Epithelial cell of proximal tubule (primary cell): Measurements from ENCODE around the gene MBD3L3. TPM values are rescaled to one million over a fixed set of nuclear protein-coding genes. Genes with fewer than 3 reads are reported as not detected.
"Not testable (repeated sequence)": the region's sequence is repeated elsewhere in the genome, so short reads cannot be mapped to it uniquely, and the experiment has no call there.

Source experiments
- DNase-seq: peaks from one replicate; pipeline ENCODE4 v3.0.0-alpha.2; 2011; ENCODE audit warnings: low read depth
- H3K4me3 ChIP-seq: 2 replicates; pipeline ENCODE4 v1.5.1; 2011; ENCODE audit warnings: low read depth, mild to moderate bottlenecking, low read length
- total RNA-seq: library from RNA; depleted of rRNA; stranded (reverse); fragments of >200 nt; gene quantifications from 2 replicates; pipeline ENCODE4 v1.2.3, GENCODE V29; 2015
- TF ChIP-seq, protein P1 (sequence below): conservative IDR thresholded peaks from 2 replicates; pipeline ENCODE4 v1.5.1; 2012; ENCODE audit warnings: low read depth, mild to moderate bottlenecking, low read length

Gene MBD3L3
- total RNA-seq, 1 donor from 2014 or later, result not detected

DNA sequence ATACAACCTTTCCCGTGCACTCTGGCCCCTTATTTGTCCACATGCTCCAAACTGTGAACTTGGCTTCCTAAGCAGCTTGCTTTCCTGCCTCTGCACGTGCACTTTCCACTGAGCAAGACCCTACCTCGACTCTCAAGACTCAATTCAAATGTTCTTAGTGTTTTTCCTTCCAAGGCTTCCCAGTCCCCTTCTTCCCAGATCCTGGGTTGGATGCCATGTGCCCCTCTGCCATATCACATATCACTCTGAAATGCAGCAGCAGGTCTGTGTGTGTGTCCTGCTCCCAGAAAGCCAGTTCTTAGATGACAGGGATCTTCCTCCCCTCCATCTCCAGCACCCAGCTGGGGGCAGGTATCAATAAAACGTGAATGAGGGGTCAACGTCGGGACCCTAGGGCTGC is 14.1 kb upstream of the MBD3L3 start:
- H3K4me3 ChIP-seq, result no peak overlapping the region
- TF ChIP-seq, protein P1, sequence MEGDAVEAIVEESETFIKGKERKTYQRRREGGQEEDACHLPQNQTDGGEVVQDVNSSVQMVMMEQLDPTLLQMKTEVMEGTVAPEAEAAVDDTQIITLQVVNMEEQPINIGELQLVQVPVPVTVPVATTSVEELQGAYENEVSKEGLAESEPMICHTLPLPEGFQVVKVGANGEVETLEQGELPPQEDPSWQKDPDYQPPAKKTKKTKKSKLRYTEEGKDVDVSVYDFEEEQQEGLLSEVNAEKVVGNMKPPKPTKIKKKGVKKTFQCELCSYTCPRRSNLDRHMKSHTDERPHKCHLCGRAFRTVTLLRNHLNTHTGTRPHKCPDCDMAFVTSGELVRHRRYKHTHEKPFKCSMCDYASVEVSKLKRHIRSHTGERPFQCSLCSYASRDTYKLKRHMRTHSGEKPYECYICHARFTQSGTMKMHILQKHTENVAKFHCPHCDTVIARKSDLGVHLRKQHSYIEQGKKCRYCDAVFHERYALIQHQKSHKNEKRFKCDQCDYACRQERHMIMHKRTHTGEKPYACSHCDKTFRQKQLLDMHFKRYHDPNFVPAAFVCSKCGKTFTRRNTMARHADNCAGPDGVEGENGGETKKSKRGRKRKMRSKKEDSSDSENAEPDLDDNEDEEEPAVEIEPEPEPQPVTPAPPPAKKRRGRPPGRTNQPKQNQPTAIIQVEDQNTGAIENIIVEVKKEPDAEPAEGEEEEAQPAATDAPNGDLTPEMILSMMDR, result no peak
- DNase-seq, result no peak

DNA sequence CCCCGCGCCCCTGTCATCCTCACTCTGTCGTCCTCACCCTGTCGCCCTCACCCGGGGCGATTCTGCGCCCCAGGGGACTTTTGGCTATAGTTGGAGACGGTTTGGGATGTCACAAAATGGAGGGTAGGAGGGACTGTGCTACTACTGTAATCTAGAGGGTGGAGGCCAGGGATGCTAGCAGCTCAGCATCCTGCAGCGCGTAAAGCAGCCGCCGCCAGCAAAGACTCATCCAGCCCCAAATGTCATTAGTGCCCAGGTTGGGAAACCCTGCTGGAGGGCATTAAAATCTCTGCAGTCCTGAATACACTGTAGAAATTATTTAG is 11.4 kb upstream of the MBD3L3 start:
- peak overlapping the region; percentile 74 for H3K4me3 ChIP-seq
- DNase-seq, result no peak
- TF ChIP-seq, protein P1, result no peak

DNA sequence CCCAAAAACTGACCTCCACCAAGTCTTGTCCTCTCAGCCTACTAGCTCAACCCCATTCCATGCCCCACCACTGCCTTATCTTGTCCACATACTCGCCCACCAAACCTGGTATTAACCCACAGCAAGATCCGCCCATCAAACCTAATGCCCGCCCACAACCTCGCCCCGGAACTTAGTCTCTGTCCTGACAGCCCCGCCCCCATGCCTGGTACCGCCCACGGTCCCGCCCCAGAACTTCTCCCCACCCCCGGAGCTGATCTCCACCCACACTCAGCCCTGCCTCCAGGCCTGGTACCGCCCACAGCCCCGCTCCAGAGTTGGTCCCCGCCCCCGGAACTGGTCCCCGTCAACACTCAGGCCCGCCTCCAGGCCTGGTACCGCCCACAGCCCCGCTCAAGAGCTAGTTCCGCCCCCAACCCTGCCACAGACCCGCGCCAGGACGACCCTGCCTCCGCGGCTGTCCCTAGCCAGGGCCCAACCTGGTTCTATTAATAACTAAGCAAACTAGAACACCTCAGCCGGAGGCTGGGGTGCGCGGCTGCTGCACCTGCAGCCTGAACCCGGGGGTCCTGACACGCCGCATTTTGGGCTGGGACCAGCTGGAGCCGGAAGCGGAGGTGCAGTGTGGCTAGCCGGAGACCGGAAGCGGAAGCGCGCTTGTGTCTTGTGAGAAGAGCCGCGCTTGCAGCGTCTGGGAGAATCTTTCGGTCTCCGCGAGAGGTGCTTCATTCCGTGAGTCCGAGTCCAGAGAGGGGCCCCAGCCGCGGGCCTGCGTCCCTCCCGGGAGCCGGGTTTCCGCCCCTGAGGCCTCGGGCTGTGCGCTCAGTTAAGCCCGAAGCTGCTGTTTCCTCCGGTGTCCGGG is 10.8 kb upstream of the MBD3L3 start, which contains the start of gene ZNF557:
TSS of gene ZNF557 (plus strand) at position 662 of the 862 bp plus-strand sequence. CDS start 5,372 bp downstream, outside the sequence.
- TF ChIP-seq, protein P1, result no peak
- peak within 1 kb of the TSS; percentile 74 for H3K4me3 ChIP-seq
- peak; percentile 68 for DNase-seq

DNA sequence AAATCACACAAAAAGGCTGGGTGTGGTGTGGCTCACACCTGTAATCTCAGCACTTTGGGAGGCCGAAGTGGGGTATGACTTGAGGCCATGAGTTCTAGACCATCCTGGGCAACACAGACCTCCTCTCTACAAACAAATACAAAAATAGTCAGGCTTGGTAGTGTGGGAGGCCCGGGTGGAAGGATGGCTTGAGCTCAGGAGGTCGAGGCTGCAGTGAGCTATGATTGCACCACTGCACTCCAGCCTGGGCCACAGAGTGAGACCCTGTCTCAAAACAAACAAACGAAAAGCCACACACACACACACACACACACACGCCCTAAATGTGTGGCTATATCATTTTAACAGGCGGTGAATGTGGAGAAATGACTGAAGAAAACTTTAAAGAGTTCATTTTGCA is 10.1 kb upstream of the MBD3L3 start:
- TF ChIP-seq, protein P1, result no peak
- DNase-seq, result no peak
- peak overlapping the region; percentile 27 for H3K4me3 ChIP-seq

DNA sequence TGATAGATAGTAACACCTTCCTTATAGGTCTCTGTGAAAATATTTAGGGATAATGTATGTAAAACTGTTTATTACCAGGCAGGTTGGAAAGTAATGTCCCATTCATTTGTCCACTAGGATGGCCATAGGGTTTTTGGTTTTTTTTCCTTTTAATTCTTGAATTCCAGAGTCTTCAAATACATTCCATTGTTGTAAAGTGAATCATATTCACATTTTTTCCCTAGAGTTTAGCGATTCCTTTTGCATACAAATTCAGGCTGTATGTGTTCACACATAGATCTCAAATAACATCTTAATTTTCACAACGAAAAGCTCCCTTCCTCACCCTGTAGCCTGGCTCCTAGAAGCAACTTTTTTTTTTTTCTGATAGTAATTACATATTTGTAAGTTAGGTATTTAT is 9.2 kb upstream of the MBD3L3 start:
- no peak overlapping the region for H3K4me3 ChIP-seq
- TF ChIP-seq, protein P1, result no peak
- no peak for DNase-seq

DNA sequence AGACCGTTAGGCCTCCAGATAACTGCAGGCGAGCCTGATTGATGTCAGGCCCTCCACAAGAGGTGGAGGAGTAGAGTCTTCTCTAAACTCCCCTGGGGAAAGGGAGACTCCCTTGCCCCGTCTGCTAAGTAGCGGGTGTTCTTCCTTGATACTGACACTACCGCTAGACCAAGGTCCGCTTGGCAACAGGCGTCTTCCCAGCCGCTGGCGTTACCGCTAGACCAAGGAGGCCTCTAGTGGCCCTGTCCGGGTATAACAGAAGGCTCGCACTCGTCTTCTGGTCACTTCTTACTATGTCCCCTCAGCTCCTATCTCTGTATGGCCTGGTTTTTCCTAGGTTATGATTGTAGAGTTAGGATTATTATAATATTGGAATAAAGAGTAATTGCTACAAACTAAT is 8.6 kb upstream of the MBD3L3 start:
- not testable (repeated sequence) for H3K4me3 ChIP-seq, DNase-seq
- TF ChIP-seq, protein P1, result peak; percentile 35
